Cardiac muscle cell (in vitro differentiated cells and primary cell): ENCODE results near the gene CARS1. TPM values are rescaled to one million over a fixed set of nuclear protein-coding genes. Genes with fewer than 3 reads are reported as not detected.

Source experiments
- DNase-seq, 2 donors: peaks; one replicate each; pipeline versions ENCODE4 v3.0.0 to v3.0.0-alpha.2; 2010 to 2017; ENCODE audit warnings: low read depth in 1 of 2, low spot score in 1 of 2
- H3K27ac ChIP-seq: fragments of 200-600 bp; sonication (generic); 2 replicates; pipeline ENCODE4 v1.5.1; 2016
- H3K27me3 ChIP-seq: fragments of 200-600 bp; sonication (generic); 2 replicates; pipeline ENCODE4 v1.6.0; 2016; ENCODE audit warnings: control low read depth
- H3K36me3 ChIP-seq: fragments of 200-600 bp; sonication (generic); 2 replicates; pipeline ENCODE4 v1.5.1; 2016; ENCODE audit warnings: control low read depth
- H3K4me1 ChIP-seq: fragments of 200-600 bp; sonication (generic); 2 replicates; pipeline ENCODE4 v1.8.1; 2017; ENCODE audit warnings: low read depth, mild to moderate bottlenecking, mixed run types
- H3K4me3 ChIP-seq: fragments of 200-600 bp; sonication (generic); 2 replicates; pipeline ENCODE4 v1.5.1; 2016; ENCODE audit warnings: mild to moderate bottlenecking
- H3K9me3 ChIP-seq: fragments of 200-600 bp; sonication (generic); 2 replicates; pipeline ENCODE4 v1.5.1; 2017; ENCODE audit warnings: low read depth, mild to moderate bottlenecking, control low read depth
- CTCF ChIP-seq: IDR thresholded peaks from 2 replicates; pipeline ENCODE4 v1.5.1; 2012; ENCODE audit warnings: low read depth, mild to moderate bottlenecking, low read length
- polyA plus RNA-seq: library from polyadenylated mRNA; unstranded; fragments of >200 nt; fragmentation: Nextera tagmentation; extraction: Ambion mirVana; gene quantifications from 2 replicates; pipeline ENCODE4 v1.2.1, GENCODE V29; 2016
- total RNA-seq: library from RNA; depleted of rRNA; stranded (reverse); fragments of >200 nt; gene quantifications from 2 replicates; pipeline ENCODE4 v1.2.3, GENCODE V29; 2016

CARS1 gene
- total and polyA plus RNA-seq, 2 experiments from 2014 or later: 18.5 to 24.2 TPM

GRCh38 chr11:3103076-3103475 lies 45.9 kb upstream of the CARS1 start:
- no peaks in the 10 kb centered on the region for H3K36me3 ChIP-seq
- TF ChIP-seq CTCF: no peak
- H3K4me3 ChIP-seq: no peak overlapping the region
- no peaks in the 10 kb centered on the region for H3K9me3 ChIP-seq
- DNase-seq: no peak
- no peak overlapping the region for H3K27ac ChIP-seq
- no peaks in the 10 kb centered on the region for H3K27me3 ChIP-seq
- H3K4me1 ChIP-seq: no peaks in the 10 kb centered on the region

- H3K27me3 ChIP-seq: no peaks in the 10 kb centered on the region
- no peak overlapping the region for H3K4me3 ChIP-seq
- H3K36me3 ChIP-seq: no peaks in the 10 kb centered on the region
- H3K27ac ChIP-seq: no peak overlapping the region
- no peak for DNase-seq
- TF ChIP-seq CTCF: no peak
- no peaks in the 10 kb centered on the region for H3K4me1 ChIP-seq
- H3K9me3 ChIP-seq: no peaks in the 10 kb centered on the region
These were observed 45.4 kb upstream of the CARS1 start for GRCh38 chr11:3102641-3102921.

GRCh38 chr11:3101921-3102640 lies 44.9 kb upstream of the CARS1 start:
- Histone ChIP-seq H3K4me3 (no peak overlapping the region), H3K27ac (no peak overlapping the region), H3K27me3 (no peaks in the 10 kb centered on the region), H3K4me1 (no peaks in the 10 kb centered on the region), H3K36me3 (no peaks in the 10 kb centered on the region), H3K9me3 (no peaks in the 10 kb centered on the region)
- DNase-seq: no peak
- no peak for TF ChIP-seq CTCF

GRCh38 chr11:3099178-3099577 lies 42.0 kb upstream of the CARS1 start:
- no peak overlapping the region for H3K4me3 ChIP-seq
- DNase-seq: no peak
- H3K27ac ChIP-seq: no peak overlapping the region
- H3K4me1 ChIP-seq: no peaks in the 10 kb centered on the region
- H3K9me3 ChIP-seq: no peaks in the 10 kb centered on the region
- H3K36me3 ChIP-seq: no peaks in the 10 kb centered on the region
- TF ChIP-seq CTCF: no peak
- H3K27me3 ChIP-seq: no peaks in the 10 kb centered on the region

GRCh38 chr11:3096909-3097530 lies 39.8 kb upstream of the CARS1 start:
- DNase-seq: no peak
- Histone ChIP-seq H3K27me3 (no peaks in the 10 kb centered on the region), H3K36me3 (no peaks in the 10 kb centered on the region), H3K4me1 (no peaks in the 10 kb centered on the region), H3K4me3 (no peak overlapping the region), H3K27ac (no peak overlapping the region), H3K9me3 (no peaks in the 10 kb centered on the region)
- no peak for TF ChIP-seq CTCF
